ENCODE results near the gene PDLIM7. TPM values are rescaled to one million over a fixed set of nuclear protein-coding genes. Genes with fewer than 3 reads are reported as not detected.

PDLIM7 gene
- total and polyA plus RNA-seq, 10 of the 15 experiments (the other 5 are each of a cell fraction or from before 2014, with no cell fraction given): 0.82 to 36.6 (median 19.3) TPM

DNA sequence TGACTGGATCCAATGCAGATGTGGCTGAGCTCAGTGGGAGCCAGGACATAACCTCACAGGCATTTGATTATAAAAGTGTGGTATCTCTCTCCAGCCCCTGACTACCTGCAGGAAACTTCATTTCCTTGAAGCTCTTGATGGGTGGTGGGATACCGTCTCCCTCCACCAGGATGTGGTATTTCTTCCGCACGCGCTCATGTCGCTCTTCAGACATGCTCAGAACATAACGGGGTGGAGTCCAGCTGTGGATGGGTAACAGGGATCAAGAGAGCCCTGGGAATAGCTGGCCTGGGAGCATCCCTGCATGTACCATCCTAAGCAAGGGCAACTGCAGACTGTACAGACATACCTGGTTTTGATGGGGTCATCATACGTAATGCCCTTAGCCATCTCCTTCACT is 18.2 kb upstream of the PDLIM7 start (continued):
- TF ChIP-seq HDAC2 (IDR thresholded peaks at IDR 0.05) (no peak), ZZZ3 (IDR thresholded peaks at IDR 0.05; ENCODE audit: control insufficient read depth, insufficient read length, low read depth) (no peak)
- TF ChIP-seq, protein P1, sequence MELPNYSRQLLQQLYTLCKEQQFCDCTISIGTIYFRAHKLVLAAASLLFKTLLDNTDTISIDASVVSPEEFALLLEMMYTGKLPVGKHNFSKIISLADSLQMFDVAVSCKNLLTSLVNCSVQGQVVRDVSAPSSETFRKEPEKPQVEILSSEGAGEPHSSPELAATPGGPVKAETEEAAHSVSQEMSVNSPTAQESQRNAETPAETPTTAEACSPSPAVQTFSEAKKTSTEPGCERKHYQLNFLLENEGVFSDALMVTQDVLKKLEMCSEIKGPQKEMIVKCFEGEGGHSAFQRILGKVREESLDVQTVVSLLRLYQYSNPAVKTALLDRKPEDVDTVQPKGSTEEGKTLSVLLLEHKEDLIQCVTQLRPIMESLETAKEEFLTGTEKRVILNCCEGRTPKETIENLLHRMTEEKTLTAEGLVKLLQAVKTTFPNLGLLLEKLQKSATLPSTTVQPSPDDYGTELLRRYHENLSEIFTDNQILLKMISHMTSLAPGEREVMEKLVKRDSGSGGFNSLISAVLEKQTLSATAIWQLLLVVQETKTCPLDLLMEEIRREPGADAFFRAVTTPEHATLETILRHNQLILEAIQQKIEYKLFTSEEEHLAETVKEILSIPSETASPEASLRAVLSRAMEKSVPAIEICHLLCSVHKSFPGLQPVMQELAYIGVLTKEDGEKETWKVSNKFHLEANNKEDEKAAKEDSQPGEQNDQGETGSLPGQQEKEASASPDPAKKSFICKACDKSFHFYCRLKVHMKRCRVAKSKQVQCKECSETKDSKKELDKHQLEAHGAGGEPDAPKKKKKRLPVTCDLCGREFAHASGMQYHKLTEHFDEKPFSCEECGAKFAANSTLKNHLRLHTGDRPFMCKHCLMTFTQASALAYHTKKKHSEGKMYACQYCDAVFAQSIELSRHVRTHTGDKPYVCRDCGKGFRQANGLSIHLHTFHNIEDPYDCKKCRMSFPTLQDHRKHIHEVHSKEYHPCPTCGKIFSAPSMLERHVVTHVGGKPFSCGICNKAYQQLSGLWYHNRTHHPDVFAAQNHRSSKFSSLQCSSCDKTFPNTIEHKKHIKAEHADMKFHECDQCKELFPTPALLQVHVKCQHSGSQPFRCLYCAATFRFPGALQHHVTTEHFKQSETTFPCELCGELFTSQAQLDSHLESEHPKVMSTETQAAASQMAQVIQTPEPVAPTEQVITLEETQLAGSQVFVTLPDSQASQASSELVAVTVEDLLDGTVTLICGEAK (IDR thresholded peaks at IDR 0.05; ENCODE audit: borderline replicate concordance): no peak

DNA sequence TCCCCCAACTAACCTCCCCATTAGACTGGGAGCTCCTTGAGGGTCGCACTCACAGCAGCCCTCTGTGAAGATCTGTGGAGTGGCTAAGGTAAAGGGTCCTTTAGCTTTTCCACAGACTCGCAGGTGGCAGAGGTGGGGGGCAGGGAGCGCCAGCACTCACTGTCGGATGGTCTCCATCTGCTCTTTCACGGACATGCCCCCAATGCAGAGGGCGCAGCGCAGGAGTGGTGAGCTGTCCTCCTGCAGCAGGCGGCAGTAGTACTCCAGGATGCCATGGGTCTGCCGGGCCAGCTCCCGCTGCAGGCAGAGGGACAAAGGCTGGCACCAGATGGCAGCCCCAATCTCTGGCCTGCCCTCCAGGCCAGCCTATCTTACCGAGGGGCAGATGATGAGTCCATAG is 17.1 kb upstream of the PDLIM7 start:
- no peak for DNase-seq (ENCODE audit: low read depth, low spot score)
- H3K9me3 ChIP-seq (replicated peaks; ENCODE audit: control insufficient read depth, insufficient read depth, low read length): no peaks in the 10 kb centered on the region
- ChIA-PET RAD21 (ENCODE audit: unreplicated experiment) (no interaction called here), POLR2A (no interaction called here), CTCF (no interaction called here), SMC1A (ENCODE audit: uncharacterized antibody, unreplicated experiment) (no interaction called here)
- no peak overlapping the region for H3K4me3 ChIP-seq
- ATAC-seq: no peak
- H3K9ac ChIP-seq (ENCODE audit: control insufficient read depth, insufficient read depth, low read length): no peak overlapping the region
- peaks cover 35% of the 10 kb centered on the region for H3K4me1 ChIP-seq (ENCODE audit: control insufficient read depth, insufficient read depth, low read length)
- no peak overlapping the region for H3K27ac ChIP-seq (ENCODE audit: control insufficient read depth, insufficient read depth)
- in situ Hi-C loops (cut with MboI): no loop called here
- no peaks in the 10 kb centered on the region for H3K27me3 ChIP-seq (replicated peaks in 1 of 2; ENCODE audit: control insufficient read depth in 2 of 2, insufficient read depth in 2 of 2, low read length in 1 of 2)
- intact Hi-C loops (cut with micrococcal nuclease; ENCODE audit: unreplicated experiment): no loop called here
- no peak overlapping the region for H2AFZ ChIP-seq (ENCODE audit: control insufficient read depth, low read depth, low read length)
- no peak overlapping the region for H3K4me2 ChIP-seq (ENCODE audit: control insufficient read depth, insufficient read depth)
- FAIRE-seq: no peak
- no peaks in the 10 kb centered on the region for H4K20me1 ChIP-seq (ENCODE audit: control insufficient read depth, insufficient read depth)
- WGBS (ENCODE audit: insufficient coverage, insufficient replicate concordance, low lambda C conversion rate, missing lambda C conversion rate): 97% methylated on average over 11 of the region's 11 CpGs
- peaks cover 17 to 39% of the 10 kb centered on the region in 2 experiments; a peak in 3 of 4 replicates for H3K36me3 ChIP-seq (ENCODE audit: control insufficient read depth in 2 of 2, insufficient read depth in 2 of 2, low read length in 1 of 2)
- H3K79me2 ChIP-seq (ENCODE audit: control insufficient read depth, insufficient read depth, low read length): peaks cover 37% of the 10 kb centered on the region
- no TSS peak for BruUV-seq (replicated peaks)
- no peak for TF ChIP-seq TCF12 (IDR thresholded peaks at IDR 0.05; ENCODE audit: low read depth, low read length)
- TF ChIP-seq, protein P2, sequence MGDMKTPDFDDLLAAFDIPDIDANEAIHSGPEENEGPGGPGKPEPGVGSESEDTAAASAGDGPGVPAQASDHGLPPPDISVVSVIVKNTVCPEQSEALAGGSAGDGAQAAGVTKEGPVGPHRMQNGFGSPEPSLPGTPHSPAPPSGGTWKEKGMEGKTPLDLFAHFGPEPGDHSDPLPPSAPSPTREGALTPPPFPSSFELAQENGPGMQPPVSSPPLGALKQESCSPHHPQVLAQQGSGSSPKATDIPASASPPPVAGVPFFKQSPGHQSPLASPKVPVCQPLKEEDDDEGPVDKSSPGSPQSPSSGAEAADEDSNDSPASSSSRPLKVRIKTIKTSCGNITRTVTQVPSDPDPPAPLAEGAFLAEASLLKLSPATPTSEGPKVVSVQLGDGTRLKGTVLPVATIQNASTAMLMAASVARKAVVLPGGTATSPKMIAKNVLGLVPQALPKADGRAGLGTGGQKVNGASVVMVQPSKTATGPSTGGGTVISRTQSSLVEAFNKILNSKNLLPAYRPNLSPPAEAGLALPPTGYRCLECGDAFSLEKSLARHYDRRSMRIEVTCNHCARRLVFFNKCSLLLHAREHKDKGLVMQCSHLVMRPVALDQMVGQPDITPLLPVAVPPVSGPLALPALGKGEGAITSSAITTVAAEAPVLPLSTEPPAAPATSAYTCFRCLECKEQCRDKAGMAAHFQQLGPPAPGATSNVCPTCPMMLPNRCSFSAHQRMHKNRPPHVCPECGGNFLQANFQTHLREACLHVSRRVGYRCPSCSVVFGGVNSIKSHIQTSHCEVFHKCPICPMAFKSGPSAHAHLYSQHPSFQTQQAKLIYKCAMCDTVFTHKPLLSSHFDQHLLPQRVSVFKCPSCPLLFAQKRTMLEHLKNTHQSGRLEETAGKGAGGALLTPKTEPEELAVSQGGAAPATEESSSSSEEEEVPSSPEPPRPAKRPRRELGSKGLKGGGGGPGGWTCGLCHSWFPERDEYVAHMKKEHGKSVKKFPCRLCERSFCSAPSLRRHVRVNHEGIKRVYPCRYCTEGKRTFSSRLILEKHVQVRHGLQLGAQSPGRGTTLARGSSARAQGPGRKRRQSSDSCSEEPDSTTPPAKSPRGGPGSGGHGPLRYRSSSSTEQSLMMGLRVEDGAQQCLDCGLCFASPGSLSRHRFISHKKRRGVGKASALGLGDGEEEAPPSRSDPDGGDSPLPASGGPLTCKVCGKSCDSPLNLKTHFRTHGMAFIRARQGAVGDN (IDR thresholded peaks at IDR 0.05): no peak
- TF ChIP-seq POLR2AphosphoS5 (IDR thresholded peaks at IDR 0.05; ENCODE audit: low read length): no peak
- no peak for TF ChIP-seq SP1 (IDR thresholded peaks at IDR 0.05; ENCODE audit: low read depth, low read length)
- TF ChIP-seq JUNB (IDR thresholded peaks at IDR 0.05): no peak
- no peak for TF ChIP-seq RFX5 (IDR thresholded peaks at IDR 0.05; ENCODE audit: low read depth, low read length)
- no peak for TF ChIP-seq YBX1 (IDR thresholded peaks at IDR 0.05)
- TF ChIP-seq, protein P3, sequence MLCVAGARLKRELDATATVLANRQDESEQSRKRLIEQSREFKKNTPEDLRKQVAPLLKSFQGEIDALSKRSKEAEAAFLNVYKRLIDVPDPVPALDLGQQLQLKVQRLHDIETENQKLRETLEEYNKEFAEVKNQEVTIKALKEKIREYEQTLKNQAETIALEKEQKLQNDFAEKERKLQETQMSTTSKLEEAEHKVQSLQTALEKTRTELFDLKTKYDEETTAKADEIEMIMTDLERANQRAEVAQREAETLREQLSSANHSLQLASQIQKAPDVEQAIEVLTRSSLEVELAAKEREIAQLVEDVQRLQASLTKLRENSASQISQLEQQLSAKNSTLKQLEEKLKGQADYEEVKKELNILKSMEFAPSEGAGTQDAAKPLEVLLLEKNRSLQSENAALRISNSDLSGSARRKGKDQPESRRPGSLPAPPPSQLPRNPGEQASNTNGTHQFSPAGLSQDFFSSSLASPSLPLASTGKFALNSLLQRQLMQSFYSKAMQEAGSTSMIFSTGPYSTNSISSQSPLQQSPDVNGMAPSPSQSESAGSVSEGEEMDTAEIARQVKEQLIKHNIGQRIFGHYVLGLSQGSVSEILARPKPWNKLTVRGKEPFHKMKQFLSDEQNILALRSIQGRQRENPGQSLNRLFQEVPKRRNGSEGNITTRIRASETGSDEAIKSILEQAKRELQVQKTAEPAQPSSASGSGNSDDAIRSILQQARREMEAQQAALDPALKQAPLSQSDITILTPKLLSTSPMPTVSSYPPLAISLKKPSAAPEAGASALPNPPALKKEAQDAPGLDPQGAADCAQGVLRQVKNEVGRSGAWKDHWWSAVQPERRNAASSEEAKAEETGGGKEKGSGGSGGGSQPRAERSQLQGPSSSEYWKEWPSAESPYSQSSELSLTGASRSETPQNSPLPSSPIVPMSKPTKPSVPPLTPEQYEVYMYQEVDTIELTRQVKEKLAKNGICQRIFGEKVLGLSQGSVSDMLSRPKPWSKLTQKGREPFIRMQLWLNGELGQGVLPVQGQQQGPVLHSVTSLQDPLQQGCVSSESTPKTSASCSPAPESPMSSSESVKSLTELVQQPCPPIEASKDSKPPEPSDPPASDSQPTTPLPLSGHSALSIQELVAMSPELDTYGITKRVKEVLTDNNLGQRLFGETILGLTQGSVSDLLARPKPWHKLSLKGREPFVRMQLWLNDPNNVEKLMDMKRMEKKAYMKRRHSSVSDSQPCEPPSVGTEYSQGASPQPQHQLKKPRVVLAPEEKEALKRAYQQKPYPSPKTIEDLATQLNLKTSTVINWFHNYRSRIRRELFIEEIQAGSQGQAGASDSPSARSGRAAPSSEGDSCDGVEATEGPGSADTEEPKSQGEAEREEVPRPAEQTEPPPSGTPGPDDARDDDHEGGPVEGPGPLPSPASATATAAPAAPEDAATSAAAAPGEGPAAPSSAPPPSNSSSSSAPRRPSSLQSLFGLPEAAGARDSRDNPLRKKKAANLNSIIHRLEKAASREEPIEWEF (IDR thresholded peaks at IDR 0.05; ENCODE audit: insufficient replicate concordance, low read depth, low read length): no peak

Data from GM12878 (cell line).